ENCODE results near the gene TTC39A. TPM values are rescaled to one million over a fixed set of nuclear protein-coding genes. Genes with fewer than 3 reads are reported as not detected.

The TTC39A gene
- total and polyA plus RNA-seq, 4 donors, result 16.6 to 46.8 (median 28.5) TPM

- Histone ChIP-seq H3K9me3 (ENCODE audit: control insufficient read depth in 4 of 4, insufficient read depth in 3 of 4, low read length in 3 of 4) (peaks cover 0 to 5% (median under 1%) of the 10 kb centered on the region in 4 donors), H3K4me3 (no peak overlapping the region), H3K36me3 (ENCODE audit: control insufficient read depth in 4 of 4, insufficient read depth in 4 of 4, low read length in 4 of 4) (peaks cover 9 to 11% (median 10%) of the 10 kb centered on the region in 4 donors), H3K27me3 (ENCODE audit: control insufficient read depth in 3 of 3, insufficient read depth in 3 of 3, low read length in 2 of 3) (no peaks in the 10 kb centered on the region), H3K4me1 (ENCODE audit: control insufficient read depth in 5 of 5, insufficient read depth in 5 of 5, low read length in 5 of 5) (peaks cover 0 to 2% (median 0%) of the 10 kb centered on the region in 5 donors), H3K27ac (ENCODE audit: low read depth in 1 of 2, low read length in 1 of 2) (no peak overlapping the region), H3K9ac (ENCODE audit: insufficient read depth in 1 of 2, low read length in 2 of 2) (no peak overlapping the region)
- no peak for ATAC-seq (ENCODE audit: insufficient read depth, low FRiP score)
- no peak for DNase-seq
- TF ChIP-seq, protein P1, sequence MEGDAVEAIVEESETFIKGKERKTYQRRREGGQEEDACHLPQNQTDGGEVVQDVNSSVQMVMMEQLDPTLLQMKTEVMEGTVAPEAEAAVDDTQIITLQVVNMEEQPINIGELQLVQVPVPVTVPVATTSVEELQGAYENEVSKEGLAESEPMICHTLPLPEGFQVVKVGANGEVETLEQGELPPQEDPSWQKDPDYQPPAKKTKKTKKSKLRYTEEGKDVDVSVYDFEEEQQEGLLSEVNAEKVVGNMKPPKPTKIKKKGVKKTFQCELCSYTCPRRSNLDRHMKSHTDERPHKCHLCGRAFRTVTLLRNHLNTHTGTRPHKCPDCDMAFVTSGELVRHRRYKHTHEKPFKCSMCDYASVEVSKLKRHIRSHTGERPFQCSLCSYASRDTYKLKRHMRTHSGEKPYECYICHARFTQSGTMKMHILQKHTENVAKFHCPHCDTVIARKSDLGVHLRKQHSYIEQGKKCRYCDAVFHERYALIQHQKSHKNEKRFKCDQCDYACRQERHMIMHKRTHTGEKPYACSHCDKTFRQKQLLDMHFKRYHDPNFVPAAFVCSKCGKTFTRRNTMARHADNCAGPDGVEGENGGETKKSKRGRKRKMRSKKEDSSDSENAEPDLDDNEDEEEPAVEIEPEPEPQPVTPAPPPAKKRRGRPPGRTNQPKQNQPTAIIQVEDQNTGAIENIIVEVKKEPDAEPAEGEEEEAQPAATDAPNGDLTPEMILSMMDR (IDR thresholded peaks at IDR 0.05; ENCODE audit: control extremely low read depth, extremely low read depth), result no peak
Observed at GRCh38 chr1:51372561-51372960, 42.2 kb upstream of the TTC39A start.

- DNase-seq, result no peak
- H3K27me3 ChIP-seq (ENCODE audit: control insufficient read depth in 3 of 3, insufficient read depth in 3 of 3, low read length in 2 of 3), result no peaks in the 10 kb centered on the region
- H3K36me3 ChIP-seq (ENCODE audit: control insufficient read depth in 4 of 4, insufficient read depth in 4 of 4, low read length in 4 of 4), result peaks cover 5 to 16% (median 9%) of the 10 kb centered on the region in 4 donors
- H3K4me3 ChIP-seq, result no peak overlapping the region
- TF ChIP-seq, protein P1 (IDR thresholded peaks at IDR 0.05; ENCODE audit: control extremely low read depth, extremely low read depth), result no peak
- H3K27ac ChIP-seq (ENCODE audit: low read depth in 1 of 2, low read length in 1 of 2), result no peak overlapping the region
- no peak overlapping the region for H3K9ac ChIP-seq (ENCODE audit: insufficient read depth in 1 of 2, low read length in 2 of 2)
- H3K4me1 ChIP-seq (ENCODE audit: control insufficient read depth in 5 of 5, insufficient read depth in 5 of 5, low read length in 5 of 5), result peaks cover 0 to 2% (median 0%) of the 10 kb centered on the region in 5 donors
- no peak for ATAC-seq (ENCODE audit: insufficient read depth, low FRiP score)
- no peaks in the 10 kb centered on the region for H3K9me3 ChIP-seq (ENCODE audit: control insufficient read depth in 4 of 4, insufficient read depth in 3 of 4, low read length in 3 of 4)
- WGBS, 2 donors, result 88 to 92% methylated on average over 4 of the region's 4 CpGs
Observed at GRCh38 chr1:51369171-51369570, 38.8 kb upstream of the TTC39A start.

GRCh38 chr1:51365774-51366173, 35.4 kb upstream of the TTC39A start:
- H3K36me3 ChIP-seq (ENCODE audit: control insufficient read depth in 4 of 4, insufficient read depth in 4 of 4, low read length in 4 of 4), result peaks cover 2 to 22% (median 12%) of the 10 kb centered on the region in 4 donors

More at GRCh38 chr1:51365774-51366173, 35.4 kb upstream of the TTC39A start:
- H3K4me3 ChIP-seq, result no peak overlapping the region
- H3K4me1 ChIP-seq (ENCODE audit: control insufficient read depth in 5 of 5, insufficient read depth in 5 of 5, low read length in 5 of 5), result no peaks in the 10 kb centered on the region
- no peak overlapping the region for H3K9ac ChIP-seq (ENCODE audit: insufficient read depth in 1 of 2, low read length in 2 of 2)
- TF ChIP-seq, protein P1 (IDR thresholded peaks at IDR 0.05; ENCODE audit: control extremely low read depth, extremely low read depth), result no peak
- ATAC-seq (ENCODE audit: insufficient read depth, low FRiP score) (no peak), DNase-seq (no peak)
- 98 to 100% methylated on average over 1 of the region's 1 CpG for WGBS, 2 donors
- H3K9me3 ChIP-seq (ENCODE audit: control insufficient read depth in 4 of 4, insufficient read depth in 3 of 4, low read length in 3 of 4), result no peaks in the 10 kb centered on the region
- H3K27me3 ChIP-seq (ENCODE audit: control insufficient read depth in 3 of 3, insufficient read depth in 3 of 3, low read length in 2 of 3), result no peaks in the 10 kb centered on the region
- H3K27ac ChIP-seq (ENCODE audit: low read depth in 1 of 2, low read length in 1 of 2), result no peak overlapping the region
